Measurements from ENCODE around the gene MRM2.

The MRM2 gene

DNA sequence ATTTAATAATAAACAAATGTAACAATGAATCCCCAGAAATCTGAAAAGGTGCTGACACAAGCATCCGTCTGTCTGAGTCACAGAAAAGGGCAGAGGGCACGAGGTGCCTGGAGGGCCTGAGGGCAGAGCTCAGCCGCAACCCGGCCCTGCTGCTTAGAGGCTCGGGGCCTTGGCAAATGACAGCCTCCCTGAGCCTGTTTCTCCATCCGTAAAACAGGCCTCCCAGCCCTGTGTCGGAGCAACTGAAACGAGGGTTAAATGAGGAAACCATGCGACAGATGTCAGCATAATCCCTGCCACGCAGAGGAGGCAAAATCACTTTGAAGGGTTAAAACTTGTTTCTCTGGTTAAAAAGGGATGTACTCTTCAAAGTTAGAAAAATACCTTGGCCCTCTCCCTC is 24.9 kb upstream of the MRM2 start:
- no peak for DNase-seq (ENCODE audit: low spot score)

DNA sequence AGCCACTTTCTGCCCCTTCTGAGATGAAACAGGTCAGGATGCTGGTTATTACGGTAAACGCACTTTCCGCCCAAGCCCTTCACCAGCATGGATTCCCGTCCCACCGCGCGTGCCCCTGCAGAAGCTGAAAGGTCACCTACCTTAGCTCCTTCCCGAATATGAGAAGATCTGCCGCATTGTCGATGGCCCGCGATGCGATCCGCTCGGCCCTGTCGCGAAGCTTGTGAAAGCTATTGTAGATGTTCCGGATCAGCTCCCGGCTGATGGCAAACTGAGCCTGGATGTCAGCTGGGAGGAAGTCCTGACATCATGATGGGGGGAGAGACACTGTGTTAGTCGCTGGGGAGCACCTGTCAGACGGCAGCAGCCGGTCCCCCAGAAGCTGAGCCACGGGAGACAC is 22.2 kb upstream of the MRM2 start:
- DNase-seq (ENCODE audit: low spot score), result no peak

GRCh38 chr7:2263176-2263575 is 21.2 kb upstream of the MRM2 start:
- DNase-seq (ENCODE audit: low spot score), result no peak

DNA sequence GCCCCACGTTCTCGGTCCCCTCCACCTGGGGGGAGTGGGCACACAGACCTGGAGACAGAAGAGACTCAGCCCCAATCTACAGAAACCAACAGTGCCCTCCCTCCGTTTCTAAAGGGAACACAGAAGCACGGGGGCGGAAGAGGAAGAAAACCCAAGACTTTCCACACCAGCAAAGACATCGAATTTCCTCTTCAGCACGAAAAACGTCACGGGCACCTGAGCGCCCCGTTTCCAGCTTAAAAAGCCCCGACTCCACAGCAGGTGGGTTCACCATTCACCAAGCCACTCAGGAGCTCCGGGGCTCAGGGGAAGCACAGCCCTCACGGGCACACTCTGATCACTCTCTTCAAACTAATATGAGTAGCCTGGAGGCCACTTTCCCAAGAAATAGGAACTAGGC is 19.6 kb upstream of the MRM2 start:
- no peak for DNase-seq (ENCODE audit: low spot score)

DNA sequence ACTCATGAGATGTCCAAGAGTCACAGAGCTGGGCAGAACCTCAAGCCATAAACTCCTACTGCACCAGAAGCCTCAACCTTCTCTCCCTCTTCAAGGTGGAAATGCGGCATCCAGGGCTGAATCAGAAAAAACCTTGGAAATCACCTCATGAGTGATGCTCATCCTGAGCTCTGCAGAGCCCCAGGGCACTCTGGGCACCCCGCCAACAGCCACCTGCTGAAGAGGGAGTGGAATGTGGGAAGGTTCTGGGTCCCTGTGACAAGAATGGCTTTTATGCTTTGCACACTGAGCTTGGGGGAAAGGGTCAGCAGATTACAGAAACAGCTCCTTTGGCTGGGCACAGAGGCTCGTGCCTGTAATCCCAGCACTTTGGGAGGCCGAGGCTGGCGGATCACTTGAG is 18.8 kb upstream of the MRM2 start:
- DNase-seq (ENCODE audit: low spot score), result no peak

DNA sequence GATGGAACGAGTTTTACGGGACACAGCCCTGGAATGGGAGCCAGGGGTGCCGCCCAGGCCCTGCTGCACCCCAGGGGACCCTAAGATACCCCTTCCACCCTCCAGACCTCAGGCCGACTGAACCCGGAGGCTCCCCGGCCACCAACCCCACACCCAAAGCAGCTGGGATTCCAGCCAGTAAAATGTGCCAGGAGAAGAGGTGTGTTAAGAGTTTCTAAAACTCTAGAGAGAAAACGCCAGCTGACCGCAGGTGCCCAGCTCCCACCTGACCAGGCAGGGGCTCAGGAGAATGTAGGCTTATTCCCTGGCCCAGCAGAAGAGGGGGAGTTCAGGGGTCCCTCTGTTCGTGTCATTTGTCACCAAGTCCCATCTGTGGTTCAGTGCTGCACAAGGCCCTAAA is 17.5 kb upstream of the MRM2 start:
- no peak for DNase-seq (ENCODE audit: low spot score)

- DNase-seq (ENCODE audit: low spot score), result no peak
These were observed 16.8 kb upstream of the MRM2 start for GRCh38 chr7:2258661-2259365.

- DNase-seq (ENCODE audit: low spot score), result no peak
These were observed 15.6 kb upstream of the MRM2 start for GRCh38 chr7:2257651-2258050.

DNA sequence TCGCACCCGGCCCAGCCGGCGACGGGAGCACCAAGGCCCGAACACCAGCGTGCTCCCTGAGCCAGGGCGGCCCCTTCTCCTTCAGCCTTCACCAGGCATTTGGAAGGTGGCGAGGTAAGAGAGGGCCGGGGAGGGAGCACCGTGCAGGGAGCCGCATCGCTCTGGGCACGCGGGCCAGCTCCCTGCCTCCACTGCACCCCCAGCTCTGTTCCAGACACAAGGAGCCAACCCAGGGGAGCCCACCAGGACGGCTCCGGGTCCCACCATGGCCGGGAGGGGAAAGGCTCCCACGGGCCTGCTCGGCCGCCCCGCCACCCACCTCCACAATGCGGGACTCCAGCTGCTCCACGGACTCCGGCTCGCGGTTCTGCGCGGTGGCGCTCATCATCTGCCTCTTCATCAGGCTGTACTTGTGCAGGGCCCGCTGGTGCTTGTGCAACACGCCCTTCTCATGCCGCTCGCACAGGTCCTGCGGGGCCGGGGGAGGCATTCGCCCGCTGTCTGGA is 15.1 kb upstream of the MRM2 start:
- DNase-seq (ENCODE audit: low spot score), result no peak

- DNase-seq (ENCODE audit: low spot score), result no peak
These were observed 14.5 kb upstream of the MRM2 start for GRCh38 chr7:2256306-2257045.

GRCh38 chr7:2255145-2256139 is 13.4 kb upstream of the MRM2 start:
- DNase-seq (ENCODE audit: low spot score), result no peak

DNA sequence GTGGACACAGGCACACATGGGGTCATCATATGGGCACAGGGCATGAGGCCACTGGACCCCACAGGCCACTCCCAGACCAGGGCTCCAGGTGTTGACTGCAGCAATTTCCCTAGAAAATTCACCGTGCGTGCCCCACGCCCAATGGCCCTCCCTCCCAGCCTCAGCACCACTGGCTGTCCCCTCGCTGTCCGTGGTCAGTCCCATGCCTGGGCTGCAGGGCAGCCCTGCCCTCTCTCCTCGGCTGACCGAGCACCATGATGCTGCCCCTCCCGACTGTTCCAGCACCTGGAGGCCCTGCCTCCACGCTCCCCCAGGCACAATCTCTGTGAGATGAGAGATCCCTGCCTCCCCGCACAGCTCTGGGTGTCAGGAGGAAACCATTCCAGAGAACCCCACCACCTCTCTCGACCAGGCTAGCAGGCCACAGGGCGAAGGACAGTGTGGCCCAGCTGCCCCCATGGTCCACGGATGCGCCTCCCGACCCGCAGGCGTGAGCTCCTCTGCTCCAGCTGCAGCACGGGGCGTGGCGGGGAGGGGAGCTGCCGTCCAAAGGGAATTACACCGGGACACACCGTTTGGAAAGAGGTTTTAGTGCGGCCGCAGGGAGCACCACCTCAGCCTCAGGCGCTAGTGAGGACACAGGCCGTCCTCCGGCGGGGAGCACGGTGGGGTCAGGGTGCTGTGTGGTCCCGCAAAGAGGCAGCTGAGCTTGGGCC is 12.6 kb upstream of the MRM2 start:
- no peak for DNase-seq (ENCODE audit: low spot score)

DNA sequence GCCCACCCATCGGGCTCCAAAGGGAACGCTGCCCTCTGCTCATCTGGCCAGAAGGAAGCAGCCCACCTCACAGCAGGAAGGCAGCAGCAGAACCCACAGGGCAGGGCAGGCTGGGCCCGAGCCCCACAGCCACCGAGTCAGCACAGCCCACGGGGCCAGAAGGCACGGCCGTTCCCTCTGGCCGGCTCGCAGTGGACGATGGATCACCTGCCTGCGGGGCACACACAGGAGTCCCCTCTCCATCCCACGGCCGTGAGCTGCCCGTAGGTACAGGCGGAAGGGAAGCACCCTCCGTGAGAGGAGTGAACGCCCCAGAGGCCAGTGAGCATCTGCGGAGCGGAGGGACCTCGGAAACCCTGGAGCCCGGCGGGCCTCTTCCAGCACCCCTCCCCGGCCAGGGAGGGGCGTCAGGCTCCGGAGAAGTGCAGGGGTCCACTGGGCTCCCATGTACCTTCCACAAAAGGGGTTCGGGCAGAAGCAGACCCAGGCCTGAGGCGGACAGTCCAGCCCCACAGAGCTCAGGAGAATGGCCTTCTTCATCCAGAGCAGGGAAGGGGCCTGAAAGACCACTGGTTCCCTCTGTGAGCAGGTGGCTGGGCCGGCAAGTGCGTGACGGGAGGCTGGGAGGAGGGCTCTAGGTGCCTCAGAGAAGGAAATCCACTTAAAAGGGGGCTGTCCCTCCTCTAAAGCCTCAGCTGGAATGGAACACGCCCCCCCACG is 11.7 kb upstream of the MRM2 start:
- no peak for DNase-seq (ENCODE audit: low spot score)

DNA sequence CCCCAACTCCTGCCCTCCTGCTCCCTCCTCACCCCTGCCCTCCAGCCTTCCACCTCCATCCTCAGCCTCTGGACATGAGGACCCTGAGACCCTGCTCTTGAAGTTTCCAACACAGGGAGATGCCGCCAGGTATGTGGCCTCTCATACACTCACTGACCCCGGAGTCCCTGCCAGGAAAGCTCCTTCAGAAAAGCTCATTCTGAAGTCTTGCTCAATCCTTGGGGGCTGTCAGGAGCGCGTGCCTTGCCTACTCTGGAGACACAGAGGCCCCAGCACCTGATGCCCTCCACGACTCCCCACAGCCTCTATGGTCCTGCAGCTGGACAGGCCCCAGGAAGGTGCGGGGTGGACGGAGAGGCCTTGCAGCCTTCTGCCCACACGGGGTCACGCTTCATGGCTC is 11.0 kb upstream of the MRM2 start:
- DNase-seq (ENCODE audit: low spot score), result no peak

DNA sequence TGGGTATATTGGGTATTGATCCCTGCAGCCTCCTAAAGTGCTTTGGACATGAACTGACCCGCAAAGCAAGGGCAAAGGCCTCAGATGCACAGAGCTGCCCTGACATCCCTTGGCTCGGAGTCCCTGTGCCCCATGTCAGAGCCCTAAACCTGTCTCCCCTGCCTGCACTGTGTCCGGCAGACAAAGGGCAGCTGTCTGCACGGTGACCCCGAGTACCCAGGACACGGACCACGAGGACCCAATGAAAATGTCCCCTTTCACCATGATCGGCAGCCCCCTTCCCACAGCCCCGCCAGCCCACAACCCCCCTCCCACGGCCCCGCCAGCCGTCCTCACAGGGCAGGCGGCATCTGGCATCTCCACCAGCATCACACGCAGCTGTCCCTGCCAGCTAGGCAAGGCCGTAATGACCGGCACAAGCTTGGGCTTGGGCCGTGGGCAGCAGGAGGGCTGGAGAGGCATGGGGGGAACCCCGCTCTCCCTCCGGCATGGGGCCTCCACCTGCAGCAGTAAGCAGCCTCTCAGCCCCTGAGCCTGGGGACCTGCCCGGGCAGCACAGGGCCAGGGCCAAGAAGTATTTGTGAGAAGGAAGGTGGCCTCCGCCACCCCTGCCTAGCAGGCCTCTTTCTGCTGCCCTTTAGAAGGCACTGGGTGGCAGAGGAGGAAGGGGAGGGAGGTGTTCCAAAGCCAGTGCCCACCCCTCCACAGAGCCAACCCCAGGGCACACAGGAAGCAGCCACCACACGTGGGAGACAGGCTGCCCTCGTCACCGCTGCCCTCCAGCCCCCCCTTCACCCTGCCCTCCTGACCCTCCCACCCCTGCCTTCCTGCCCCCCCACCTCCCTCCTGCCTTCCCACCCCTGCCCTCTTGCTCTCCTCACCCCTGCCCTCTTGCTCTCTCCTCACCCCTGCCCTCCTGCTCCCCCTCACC is 10.1 kb upstream of the MRM2 start:
- DNase-seq (ENCODE audit: low spot score), result no peak

DNA sequence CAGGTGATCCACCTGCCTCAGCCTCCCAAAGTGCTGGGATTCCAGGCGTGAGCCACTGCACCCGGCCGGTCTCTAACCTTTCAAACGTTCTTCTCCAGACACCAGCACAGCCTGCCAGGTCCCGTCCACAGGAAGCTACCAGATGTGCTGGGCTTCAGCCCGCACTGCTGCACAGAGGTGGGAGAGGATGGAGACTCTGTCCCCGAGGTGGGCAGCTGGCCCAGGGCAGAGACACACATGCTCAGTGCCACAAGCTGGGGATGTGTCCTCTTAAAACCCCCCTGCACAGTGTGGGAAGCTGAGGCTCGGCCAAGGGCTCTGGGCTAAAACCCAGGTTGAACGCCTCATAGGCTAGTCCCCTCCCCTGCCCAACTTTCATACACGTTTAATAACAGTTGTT is 9.4 kb upstream of the MRM2 start:
- DNase-seq (ENCODE audit: low spot score), result no peak

DNA sequence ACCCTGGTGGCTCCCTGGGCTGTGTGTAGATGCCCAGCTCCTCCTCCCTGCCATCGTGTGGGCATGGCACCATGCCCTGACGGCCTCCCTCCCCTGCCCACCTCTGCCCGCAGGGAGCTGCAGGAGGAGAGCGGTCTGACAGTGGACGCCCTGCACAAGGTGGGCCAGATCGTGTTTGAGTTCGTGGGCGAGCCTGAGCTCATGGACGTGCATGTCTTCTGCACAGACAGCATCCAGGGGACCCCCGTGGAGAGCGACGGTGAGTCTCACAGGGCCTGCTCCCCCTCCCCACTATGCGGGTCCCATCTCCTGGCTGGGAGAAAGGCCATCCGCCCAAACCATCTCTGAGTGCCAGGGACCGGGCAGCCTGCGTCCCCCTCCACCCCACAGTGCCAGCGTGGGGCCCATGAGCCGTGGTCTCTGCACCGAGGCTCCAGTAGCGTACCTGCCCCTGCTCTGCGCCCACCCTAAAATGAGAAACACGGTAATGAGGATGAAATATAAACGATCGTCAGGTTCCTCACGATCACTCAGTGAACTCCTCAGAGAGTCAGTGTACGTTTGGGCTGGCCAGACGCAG is 7.8 kb upstream of the MRM2 start:
- no peak for DNase-seq (ENCODE audit: low spot score)

- peak; percentile 49 for DNase-seq (ENCODE audit: low spot score)
These were observed 7.1 kb upstream of the MRM2 start for GRCh38 chr7:2248984-2249694.

All from putamen (tissue), 1 donor.